GM10248 (cell line): ENCODE results near the gene LRRC4C.

Source experiments
- CTCF ChIA-PET: fragments of 300-600 bp; sonication (Branson Sonifier 250); formaldehyde crosslinking; extraction: SDS; loops from one replicate; lab custom pipeline; 2021; ENCODE audit warnings: antibody characterized with exemption; lab: Yijun Ruan, JAX
- POLR2A ChIA-PET: fragments of 350-650 bp; sonication (Branson Sonifier 250); formaldehyde crosslinking; extraction: SDS; loops from one replicate; lab custom pipeline; 2020; ENCODE audit warnings: antibody characterized with exemption; lab: Yijun Ruan, JAX
- DNase-seq: peaks from one replicate; pipeline ENCODE4 v3.0.0; 2012; ENCODE audit errors: extremely low spot score
- CTCF ChIP-seq: IDR thresholded peaks from 2 replicates; pipeline ENCODE4 v1.5.1; 2012; ENCODE audit warnings: mild to moderate bottlenecking, low read depth; ENCODE audit errors: extremely low read depth, missing control alignments, control extremely low read depth

LRRC4C gene

GRCh38 chr11:41486424-41486823, 27.0 kb upstream of the LRRC4C start:
- CTCF ChIA-PET: no interaction called here
- POLR2A ChIA-PET: no interaction called here
- no peak for TF ChIP-seq CTCF
- DNase-seq: no peak

GRCh38 chr11:41483956-41484355, 24.5 kb upstream of the LRRC4C start:
- DNase-seq: no peak
- ChIA-PET CTCF (interaction anchor here (1.2 to 2.0 kb wide), 3 partner anchors 10 to 23 kb away, joined by 4 read pairs; no protein-coding TSS in a partner anchor), POLR2A (no interaction called here)
- TF ChIP-seq CTCF: no peak

- DNase-seq: no peak
- ChIA-PET POLR2A (no interaction called here), CTCF (no interaction called here)
- TF ChIP-seq CTCF: no peak
Observed at GRCh38 chr11:41479179-41479578, 19.7 kb upstream of the LRRC4C start.

GRCh38 chr11:41461057-41461681, 1.7 kb upstream of the LRRC4C start:
- TF ChIP-seq CTCF: peak; percentile 62
- DNase-seq: no peak
- ChIA-PET CTCF (interaction anchor here (0.7 to 3.5 kb wide), 12 partner anchors 10 to 1826 kb away, joined by 3 to 39 read pairs (median 4); no protein-coding TSS in a partner anchor), POLR2A (no interaction called here)

GRCh38 chr11:41458641-41459040, 811 bp downstream of the LRRC4C start:
- CTCF ChIA-PET: interaction anchor here (3.5 kb wide), 1 partner anchor 1066 kb away, joined by 39 read pairs; no protein-coding TSS in a partner anchor
- TF ChIP-seq CTCF: no peak
- DNase-seq: no peak
- POLR2A ChIA-PET: no interaction called here

GRCh38 chr11:41458154-41458553, 1.3 kb downstream of the LRRC4C start:
- ChIA-PET CTCF (no interaction called here), POLR2A (no interaction called here)
- DNase-seq: no peak
- TF ChIP-seq CTCF: no peak
